CD14-positive monocyte (primary cell): ENCODE data around the gene UBD. TPM values are rescaled to one million over a fixed set of nuclear protein-coding genes. Genes with fewer than 3 reads are reported as not detected.

ENCODE experiments used
- DNase-seq, 3 donors: peaks; one replicate each; pipeline ENCODE4 v3.0.0-alpha.2; 2011 to 2022
- H2AFZ ChIP-seq: 2 replicates; pipeline ENCODE4 v1.6.0; 2012; ENCODE audit warnings: mild to moderate bottlenecking, low read depth, low read length, inconsistent platforms; ENCODE audit not compliant: insufficient read depth, poor library complexity, severe bottlenecking
- H3K27ac ChIP-seq, 2 donors: 1 replicate in 1 of 2; 2 replicates in 1 of 2; pipeline ENCODE4 v1.5.1; 2012 to 2013; ENCODE audit warnings: low read length in 2 of 2, control low read depth in 1 of 2, inconsistent platforms in 1 of 2, low read depth in 1 of 2, mild to moderate bottlenecking in 1 of 2
- H3K27me3 ChIP-seq, 2 donors: one replicate each; pipeline versions ENCODE4 v1.6.0 to v1.6.1; 2011 to 2013; ENCODE audit warnings: low read length in 2 of 2; ENCODE audit not compliant: control insufficient read depth in 2 of 2, insufficient read depth in 2 of 2
- H3K36me3 ChIP-seq, 2 donors: replicated peaks in 1 of 2; 1 replicate in 1 of 2; 2 replicates in 1 of 2; pipeline versions ENCODE4 v1.5.1 to v1.6.1; 2012 to 2013; ENCODE audit warnings: low read length in 2 of 2, control low read depth in 1 of 2, inconsistent platforms in 1 of 2, mild to moderate bottlenecking in 1 of 2; ENCODE audit not compliant: insufficient read depth in 2 of 2, control insufficient read depth in 1 of 2
- H3K4me1 ChIP-seq, 2 donors: 1 replicate in 1 of 2; 2 replicates in 1 of 2; pipeline versions ENCODE4 v1.5.1 to v1.6.1; 2012 to 2013; ENCODE audit warnings: low read length in 2 of 2, control low read depth in 1 of 2, inconsistent platforms in 1 of 2, mild to moderate bottlenecking in 1 of 2, moderate library complexity in 1 of 2; ENCODE audit not compliant: insufficient read depth in 2 of 2, control insufficient read depth in 1 of 2
- H3K4me2 ChIP-seq: replicated peaks from 2 replicates; pipeline ENCODE3; 2012; ENCODE audit warnings: low read length, moderate library complexity, mild to moderate bottlenecking; ENCODE audit not compliant: poor library complexity, severe bottlenecking; ENCODE audit errors: extremely low read depth
- H3K4me3 ChIP-seq, 3 experiments: fragments of 200-600 bp in 1 of 3; sonication (generic) in 1 of 3; replicated peaks in 1 of 3; 1 replicate in 2 of 3; 2 replicates in 1 of 3; pipeline ENCODE4 v1.5.1; 2011 to 2013; ENCODE audit warnings: low read length in 3 of 3, mild to moderate bottlenecking in 3 of 3, control low read depth in 2 of 3, low read depth in 2 of 3, inconsistent platforms in 1 of 3, moderate library complexity in 1 of 3
- H3K79me2 ChIP-seq: 2 replicates; pipeline ENCODE4 v1.6.0; 2012; ENCODE audit warnings: mild to moderate bottlenecking, control low read depth, inconsistent platforms, low read length, moderate library complexity; ENCODE audit not compliant: insufficient read depth
- H3K9ac ChIP-seq: 2 replicates; pipeline ENCODE4 v1.6.0; 2017; ENCODE audit warnings: low read length, mild to moderate bottlenecking; ENCODE audit not compliant: insufficient read depth, poor library complexity, severe bottlenecking
- H3K9me3 ChIP-seq, 2 donors: replicated peaks in 1 of 2; 1 replicate in 1 of 2; 2 replicates in 1 of 2; pipeline versions ENCODE4 v1.5.1 to v1.6.1; 2012 to 2013; ENCODE audit warnings: low read length in 2 of 2, control low read depth in 1 of 2; ENCODE audit not compliant: control insufficient read depth in 1 of 2, insufficient read depth in 1 of 2
- H4K20me1 ChIP-seq: 2 replicates; pipeline ENCODE4 v1.6.0; 2012; ENCODE audit warnings: mild to moderate bottlenecking, low read length, control low read depth, moderate library complexity; ENCODE audit not compliant: insufficient read depth
- H3K27ac Mint-ChIP-seq, 7 donors: one replicate each; pipeline ENCODE4 v1.8.0; 2020; ENCODE audit warnings: mild to moderate bottlenecking in 7 of 7, mixed read lengths in 7 of 7, moderate library complexity in 6 of 7, inconsistent platforms in 2 of 7
- H3K27me3 Mint-ChIP-seq, 3 donors: one replicate each; pipeline ENCODE4 v1.8.0; 2021 to 2022; ENCODE audit warnings: low read depth in 3 of 3, mild to moderate bottlenecking in 3 of 3, mixed read lengths in 3 of 3, moderate library complexity in 3 of 3, inconsistent platforms in 1 of 3
- H3K36me3 Mint-ChIP-seq, 2 donors: one replicate each; pipeline ENCODE4 v1.8.0; 2020; ENCODE audit warnings: mixed read lengths in 2 of 2, inconsistent platforms in 1 of 2, mild to moderate bottlenecking in 1 of 2
- H3K4me1 Mint-ChIP-seq: one replicate; pipeline ENCODE4 v1.8.0; 2020; ENCODE audit warnings: mild to moderate bottlenecking, mixed read lengths
- H3K4me3 Mint-ChIP-seq, 2 donors: one replicate each; pipeline ENCODE4 v1.8.0; 2020; ENCODE audit warnings: mild to moderate bottlenecking in 2 of 2, mixed read lengths in 2 of 2, moderate library complexity in 1 of 2
- H3K9me3 Mint-ChIP-seq, 7 donors: one replicate each; pipeline ENCODE4 v1.8.0; 2020 to 2022; ENCODE audit warnings: mixed read lengths in 7 of 7, mild to moderate bottlenecking in 6 of 7, moderate library complexity in 6 of 7, inconsistent platforms in 2 of 7
- CTCF ChIP-seq: fragments of 200-600 bp; IDR thresholded peaks from one replicate; pipeline ENCODE4 v1.8.0; 2022; ENCODE audit warnings: antibody characterized with exemption, mild to moderate bottlenecking
- WGBS: methylation state at CpG from one replicate; pipeline ENCODE4 v1.1.5; 2013; ENCODE audit warnings: missing lambda C conversion rate; ENCODE audit not compliant: insufficient coverage; 5-methylcytosine and 5-hydroxymethylcytosine counted together
- intact Hi-C, 2 donors: fragments of 100-400 bp; cut with micrococcal nuclease; formaldehyde crosslinking; loops; one replicate each; pipeline versions ENCODE4 v1.15.0 to v1.15.1; 2023
- polyA plus RNA-seq, 3 donors: library from polyadenylated mRNA; depleted of rRNA in 1 of 3; unstranded in 2 of 3; stranded (reverse) in 1 of 3; fragments of 300-500 nt in 2 of 3; fragments of >200 nt in 1 of 3; fragmentation: Illumina TruSeq in 2 of 3; gene quantifications; 1 replicate in 2 of 3; 2 replicates in 1 of 3; pipeline ENCODE4 v1.2.3, GENCODE V29; 2012 to 2021

UBD gene
- polyA plus RNA-seq, 3 donors = 0.15 TPM; not detected in 2

GRCh38 chr6:29528300-29528931 is 31.1 kb downstream of the UBD start:
- peaks cover 1 to 10% (median 3%) of the 10 kb centered on the region in 7 donors for H3K9me3 Mint-ChIP-seq
- H3K27ac Mint-ChIP-seq = no peak overlapping the region
- no peaks in the 10 kb centered on the region for H3K79me2 ChIP-seq
- no peak overlapping the region for H3K9ac ChIP-seq
- H3K36me3 ChIP-seq = no peaks in the 10 kb centered on the region
- H3K27me3 ChIP-seq = no peaks in the 10 kb centered on the region
- no peaks in the 10 kb centered on the region for H3K4me1 ChIP-seq
- no peaks in the 10 kb centered on the region for H4K20me1 ChIP-seq
- WGBS = 68% methylated on average over 5 of the region's 5 CpGs
- H3K4me2 ChIP-seq = no peak overlapping the region
- no peaks in the 10 kb centered on the region for H3K4me1 Mint-ChIP-seq
- H3K27me3 Mint-ChIP-seq = peaks cover 2 to 6% (median 5%) of the 10 kb centered on the region in 3 donors
- TF ChIP-seq CTCF = no peak
- peaks cover 0 to 5% of the 10 kb centered on the region in 2 donors for H3K9me3 ChIP-seq
- H3K4me3 ChIP-seq = no peak overlapping the region
- no peak overlapping the region for H3K27ac ChIP-seq
- H3K36me3 Mint-ChIP-seq = no peaks in the 10 kb centered on the region
- no peak overlapping the region for H2AFZ ChIP-seq
- DNase-seq = no peak
- H3K4me3 Mint-ChIP-seq = no peak overlapping the region
- intact Hi-C loops = no loop called here

GRCh38 chr6:29527564-29527963 is 32.0 kb downstream of the UBD start:
- H2AFZ ChIP-seq = no peak overlapping the region
- H3K4me2 ChIP-seq = no peak overlapping the region
- Mint-ChIP-seq H3K4me1 (no peaks in the 10 kb centered on the region), H3K36me3 (no peaks in the 10 kb centered on the region), H3K27me3 (peaks cover 1 to 8% (median 8%) of the 10 kb centered on the region in 3 donors), H3K9me3 (peaks cover 5 to 12% (median 8%) of the 10 kb centered on the region in 7 donors), H3K4me3 (no peak overlapping the region), H3K27ac (no peak overlapping the region)
- no peaks in the 10 kb centered on the region for H3K27me3 ChIP-seq
- peaks cover 0 to 7% of the 10 kb centered on the region in 2 donors for H3K9me3 ChIP-seq
- H3K9ac ChIP-seq = no peak overlapping the region
- intact Hi-C loops = no loop called here
- TF ChIP-seq CTCF = no peak
- 100% methylated on average over 1 of the region's 2 CpGs for WGBS
- no peak overlapping the region for H3K27ac ChIP-seq
- DNase-seq = no peak
- no peaks in the 10 kb centered on the region for H3K36me3 ChIP-seq
- H3K79me2 ChIP-seq = no peaks in the 10 kb centered on the region
- H4K20me1 ChIP-seq = no peaks in the 10 kb centered on the region
- no peaks in the 10 kb centered on the region for H3K4me1 ChIP-seq
- H3K4me3 ChIP-seq = no peak overlapping the region
